K562 (cell line): ENCODE measurements around the gene APOM. TPM values are rescaled to one million over a fixed set of nuclear protein-coding genes. Genes with fewer than 3 reads are reported as not detected.

Experiments used
- ARID3B ChIP-seq: fragments of 250-450 bp; sonication (Bioruptor Pico); IDR thresholded peaks from 2 replicates; pipeline ENCODE4 v1.4.0; 2020; ENCODE audit warnings: borderline replicate concordance
- CTCFL ChIP-seq: IDR thresholded peaks from 2 replicates; pipeline ENCODE4 v1.6.1; 2011; ENCODE audit warnings: borderline replicate concordance, low read depth, mild to moderate bottlenecking, moderate library complexity, low read length; ENCODE audit not compliant: insufficient read depth, poor library complexity, severe bottlenecking
- RHOXF2B ChIP-seq: fragments of 250-450 bp; sonication (Bioruptor Pico); conservative IDR thresholded peaks from 2 replicates; pipeline ENCODE4 v1.5.1; 2021
- SMARCA4 ChIP-seq: fragments of 450-650 bp; IDR thresholded peaks from 2 replicates; pipeline ENCODE4 v1.6.1; 2016
- TFE3 ChIP-seq: fragments of 450-650 bp; formaldehyde crosslinking; IDR thresholded peaks from 2 replicates; pipeline ENCODE4 v1.4.0; 2020; ENCODE audit warnings: mild to moderate bottlenecking, mixed read lengths
- ZBTB34 ChIP-seq: fragments of 250-450 bp; sonication (Bioruptor Pico); IDR thresholded peaks from 2 replicates; pipeline ENCODE4 v1.8.0; 2021; ENCODE audit warnings: mild to moderate bottlenecking, moderate library complexity
- ZNF146 ChIP-seq: IDR thresholded peaks from one replicate; pipeline ENCODE4 v1.6.1; 2018; ENCODE audit warnings: missing compliant biosample characterization; ENCODE audit not compliant: unreplicated experiment
- ZNF318 ChIP-seq, 2 experiments: fragments of 450-650 bp; IDR thresholded peaks; 2 replicates each; pipeline ENCODE4 v1.6.1; 2016; ENCODE audit warnings: mild to moderate bottlenecking in 2 of 2, borderline replicate concordance in 1 of 2, low read depth in 1 of 2, moderate library complexity in 1 of 2
- polyA plus RNA-seq, 8 experiments: library from polyadenylated mRNA; depleted of rRNA in 4 of 8; stranded (reverse) in 5 of 8; unstranded in 3 of 8; fragments of >200 nt; fragmentation: Nextera tagmentation in 2 of 8; fragmentation: Illumina TruSeq in 1 of 8; extraction: Ambion mirVana in 2 of 8; extraction: Trizol in 1 of 8; gene quantifications; 2 replicates each; pipeline versions ENCODE4 v1.2.1 to v1.2.3, GENCODE V29; 2011 to 2014; ENCODE audit warnings: inconsistent platforms in 1 of 8, missing spikeins in 1 of 8
- total RNA-seq, 7 experiments: library from RNA; depleted of rRNA in 6 of 7; stranded (reverse); fragments of >200 nt in 6 of 7; fragmentation: Illumina TruSeq in 2 of 7; extraction: Trizol in 2 of 7; gene quantifications; 2 replicates each; pipeline versions ENCODE4 v1.2.1 to v1.2.3, GENCODE V29; 2011 to 2021; ENCODE audit warnings: low replicate concordance in 1 of 7

APOM gene
- total and polyA plus RNA-seq, 9 of the 15 experiments (the other 6 are each of a cell fraction or from before 2014, with no cell fraction given) = 5.7 to 24.3 (median 10.4) TPM

GRCh38 chr6:31652925-31653724, 2.6 kb upstream of the APOM start (continued):
- no peak for TF ChIP-seq ARID3B (CRISPR knock-in tag)
- no peak for TF ChIP-seq CTCFL
- no peak; the same call in 1 of the 2 replicates for TF ChIP-seq RHOXF2B
- TF ChIP-seq ZBTB34 = no peak
- TF ChIP-seq TFE3 (CRISPR knock-in tag) = no peak
- peak; percentile 86 for TF ChIP-seq SMARCA4
- no peak for TF ChIP-seq ZNF146 (CRISPR knock-in tag)
- peak in 1 of 2 experiments; percentile 68; a peak in 2 of 4 replicates for TF ChIP-seq ZNF318 (IDR thresholded peaks at IDR 0.05; ENCODE audit: borderline replicate concordance in 1 of 2, low read depth in 1 of 2)
